ENCODE data around the gene CCDC57. TPM values are rescaled to one million over a fixed set of nuclear protein-coding genes. Genes with fewer than 3 reads are reported as not detected.

The CCDC57 gene
- total and polyA plus RNA-seq, 2 of the 4 experiments (the other 2 are of a cell fraction): 7.3 to 31.3 TPM

DNA sequence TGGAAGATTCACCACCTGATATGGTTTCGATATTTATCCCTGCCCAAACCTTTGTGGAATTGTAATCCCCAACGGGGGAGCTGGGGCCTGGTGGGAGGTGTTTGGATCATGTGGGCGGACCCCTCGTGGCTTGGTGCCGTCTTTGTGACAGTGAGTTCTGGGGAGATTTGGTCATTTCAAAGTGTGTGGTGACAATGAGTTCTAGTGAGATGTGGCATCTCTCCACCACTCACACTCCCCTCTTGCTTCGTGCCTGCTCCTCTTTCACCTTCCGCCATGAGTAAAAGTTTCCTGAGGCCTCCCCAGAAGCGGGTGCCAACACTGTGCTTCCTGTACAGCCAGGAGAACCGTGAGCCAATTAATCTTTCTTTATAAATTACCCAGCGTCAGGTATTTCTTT is 9.7 kb downstream of the CCDC57 start:
- ChIA-PET POLR2A (ENCODE audit: unreplicated experiment) (no interaction called here), CTCF (no interaction called here)
- H3K4me3 ChIP-seq (ENCODE audit: insufficient read depth, low read depth, low read length): no peak overlapping the region
- no peak overlapping the region for H2AK9ac ChIP-seq (replicated peaks; ENCODE audit: low read depth, low read length, poor library complexity)
- H3K4ac ChIP-seq (ENCODE audit: low read depth, low read length): no peak overlapping the region
- H3K9ac ChIP-seq (ENCODE audit: low read depth, low read length): no peak overlapping the region
- H3K27ac ChIP-seq (ENCODE audit: insufficient read depth, low read length): no peak overlapping the region
- H2AFZ ChIP-seq (replicated peaks; ENCODE audit: low read length, poor library complexity): no peak overlapping the region
- WGBS, 2 experiments (ENCODE audit: extremely low coverage in 2 of 2, insufficient read length in 1 of 2): no CpG with 5 or more reads among the region's 10 CpGs
- no peak overlapping the region for H4K91ac ChIP-seq (ENCODE audit: insufficient read depth, low read depth, low read length)
- H3K27me3 ChIP-seq (ENCODE audit: control insufficient read depth, insufficient read depth, low read length): no peaks in the 10 kb centered on the region
- H4K8ac ChIP-seq (ENCODE audit: low read depth in 2 of 2, low read length in 2 of 2): no peak overlapping the region
- dilution Hi-C loops (cut with HindIII; ENCODE audit: low sequenced_read_pairs, unreplicated experiment) (no loop called here), in situ Hi-C loops (cut with MboI; ENCODE audit: low sequenced_read_pairs) (no loop called here), intact Hi-C loops (cut with micrococcal nuclease) (no loop called here)
- no peak overlapping the region for H2BK20ac ChIP-seq (ENCODE audit: low read depth, low read length)
- peaks cover 11% of the 10 kb centered on the region for H3K36me3 ChIP-seq (ENCODE audit: control insufficient read depth, insufficient read depth, low read length)
- H3K9me3 ChIP-seq (ENCODE audit: control insufficient read depth, insufficient read depth, low read length): no peaks in the 10 kb centered on the region
- peaks cover 12 to 49% of the 10 kb centered on the region in 2 experiments for H3K79me1 ChIP-seq (ENCODE audit: low read depth in 1 of 2, low read length in 2 of 2)
- peaks cover 18% of the 10 kb centered on the region for H4K20me1 ChIP-seq (ENCODE audit: insufficient read depth, low read length)
- ATAC-seq (ENCODE audit: low read depth) (no peak), DNase-seq (no peak)
- H3K18ac ChIP-seq (ENCODE audit: low read depth, low read length): no peak overlapping the region
- H3K9me1 ChIP-seq (ENCODE audit: insufficient read depth, low read length): peaks cover 9% of the 10 kb centered on the region
- H3K4me1 ChIP-seq (ENCODE audit: control insufficient read depth, insufficient read depth, low read length): peaks cover 11% of the 10 kb centered on the region
- BruUV-seq (replicated peaks): no TSS peak
- no peak overlapping the region for H2AK5ac ChIP-seq (ENCODE audit: low read depth, low read length)
- no peak overlapping the region for H2BK120ac ChIP-seq (ENCODE audit: low read depth, low read length)
- H3K23ac ChIP-seq (ENCODE audit: low read depth, low read length): no peak overlapping the region
- H3K14ac ChIP-seq (replicated peaks; ENCODE audit: low read depth, low read length): no peak overlapping the region
- TF ChIP-seq RAD21 (IDR thresholded peaks at IDR 0.05; ENCODE audit: low read length) (no peak), BHLHE40 (IDR thresholded peaks at IDR 0.05; ENCODE audit: low read depth, low read length) (no peak), POLR2A (IDR thresholded peaks at IDR 0.05; ENCODE audit: low read depth, low read length) (no peak), SMC3 (IDR thresholded peaks at IDR 0.05; ENCODE audit: low read depth, low read length) (no peak), RFX5 (IDR thresholded peaks at IDR 0.05; ENCODE audit: low read depth, low read length) (no peak), MXI1 (IDR thresholded peaks at IDR 0.05; ENCODE audit: borderline replicate concordance, low read depth, low read length) (no peak), FOS (IDR thresholded peaks at IDR 0.05; ENCODE audit: low read depth, low read length) (no peak), CHD1 (IDR thresholded peaks at IDR 0.05; ENCODE audit: low read depth, low read length) (no peak), NFE2L2 (IDR thresholded peaks at IDR 0.05; ENCODE audit: low read depth, low read length) (no peak), MAFK (IDR thresholded peaks at IDR 0.05; ENCODE audit: low read depth, low read length) (no peak)
- TF ChIP-seq, protein P1, sequence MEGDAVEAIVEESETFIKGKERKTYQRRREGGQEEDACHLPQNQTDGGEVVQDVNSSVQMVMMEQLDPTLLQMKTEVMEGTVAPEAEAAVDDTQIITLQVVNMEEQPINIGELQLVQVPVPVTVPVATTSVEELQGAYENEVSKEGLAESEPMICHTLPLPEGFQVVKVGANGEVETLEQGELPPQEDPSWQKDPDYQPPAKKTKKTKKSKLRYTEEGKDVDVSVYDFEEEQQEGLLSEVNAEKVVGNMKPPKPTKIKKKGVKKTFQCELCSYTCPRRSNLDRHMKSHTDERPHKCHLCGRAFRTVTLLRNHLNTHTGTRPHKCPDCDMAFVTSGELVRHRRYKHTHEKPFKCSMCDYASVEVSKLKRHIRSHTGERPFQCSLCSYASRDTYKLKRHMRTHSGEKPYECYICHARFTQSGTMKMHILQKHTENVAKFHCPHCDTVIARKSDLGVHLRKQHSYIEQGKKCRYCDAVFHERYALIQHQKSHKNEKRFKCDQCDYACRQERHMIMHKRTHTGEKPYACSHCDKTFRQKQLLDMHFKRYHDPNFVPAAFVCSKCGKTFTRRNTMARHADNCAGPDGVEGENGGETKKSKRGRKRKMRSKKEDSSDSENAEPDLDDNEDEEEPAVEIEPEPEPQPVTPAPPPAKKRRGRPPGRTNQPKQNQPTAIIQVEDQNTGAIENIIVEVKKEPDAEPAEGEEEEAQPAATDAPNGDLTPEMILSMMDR (conservative IDR thresholded peaks at IDR 0.05; ENCODE audit: low read depth, low read length): no peak
- H4K5ac ChIP-seq (ENCODE audit: low read depth, low read length): no peak overlapping the region
- H2BK5ac ChIP-seq (ENCODE audit: low read depth, low read length, poor library complexity, severe bottlenecking): no peak overlapping the region
- no peak overlapping the region for H2BK15ac ChIP-seq (ENCODE audit: low read depth, low read length)
- no peak overlapping the region for H3K4me2 ChIP-seq (ENCODE audit: low read depth, low read length)
- H3K56ac ChIP-seq (ENCODE audit: extremely low read depth, insufficient read depth, low read length): no peak overlapping the region

All from IMR-90 (cell line).